Measurements from ENCODE around the gene RAB9B. TPM values are rescaled to one million over a fixed set of nuclear protein-coding genes. Genes with fewer than 3 reads are reported as not detected.

Gene RAB9B
- total RNA-seq, 2 experiments from 2014 or later: 0.33 to 0.37 TPM

- H3K9me3 Mint-ChIP-seq: no peaks in the 10 kb centered on the region
- no peaks in the 10 kb centered on the region for H3K4me1 Mint-ChIP-seq
- H3K27ac Mint-ChIP-seq: no peak overlapping the region
- H3K4me3 Mint-ChIP-seq: no peak overlapping the region
- no peaks in the 10 kb centered on the region for H3K36me3 Mint-ChIP-seq
- POLR2A ChIA-PET: no interaction called here
- H3K27me3 Mint-ChIP-seq: no peaks in the 10 kb centered on the region
- DNase-seq: no peak
- no peak for ATAC-seq (ENCODE audit: low read depth)
Measured at GRCh38 chrX:103793545-103793940, 38.5 kb downstream of the RAB9B start.

- H3K27me3 Mint-ChIP-seq: no peaks in the 10 kb centered on the region
- H3K36me3 Mint-ChIP-seq: no peaks in the 10 kb centered on the region
- H3K4me1 Mint-ChIP-seq: no peaks in the 10 kb centered on the region
- no peak for ATAC-seq (ENCODE audit: low read depth)
- POLR2A ChIA-PET: no interaction called here
- DNase-seq: no peak
- no peak overlapping the region for H3K4me3 Mint-ChIP-seq
- H3K9me3 Mint-ChIP-seq: no peaks in the 10 kb centered on the region
- H3K27ac Mint-ChIP-seq: no peak overlapping the region
Measured at GRCh38 chrX:103792916-103793544, 39.0 kb downstream of the RAB9B start.

DNA sequence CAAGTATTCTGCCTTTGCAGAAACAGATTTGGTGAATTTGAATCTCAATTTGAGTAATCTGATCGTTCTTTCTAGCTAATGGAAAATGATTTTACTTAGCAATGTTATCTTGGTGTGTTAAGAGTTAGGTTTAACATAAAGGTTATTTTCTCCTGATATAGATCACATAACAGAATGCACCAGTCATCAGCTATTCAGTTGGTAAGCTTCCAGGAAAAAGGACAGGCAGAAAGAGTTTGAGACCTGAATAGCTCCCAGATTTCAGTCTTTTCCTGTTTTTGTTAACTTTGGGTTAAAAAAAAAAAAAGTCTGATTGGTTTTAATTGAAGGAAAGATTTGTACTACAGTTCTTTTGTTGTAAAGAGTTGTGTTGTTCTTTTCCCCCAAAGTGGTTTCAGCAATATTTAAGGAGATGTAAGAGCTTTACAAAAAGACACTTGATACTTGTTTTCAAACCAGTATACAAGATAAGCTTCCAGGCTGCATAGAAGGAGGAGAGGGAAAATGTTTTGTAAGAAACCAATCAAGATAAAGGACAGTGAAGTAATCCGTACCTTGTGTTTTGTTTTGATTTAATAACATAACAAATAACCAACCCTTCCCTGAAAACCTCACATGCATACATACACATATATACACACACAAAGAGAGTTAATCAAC is 40.1 kb downstream of the RAB9B start:
- Mint-ChIP-seq H3K9me3 (no peaks in the 10 kb centered on the region), H3K27me3 (no peaks in the 10 kb centered on the region), H3K27ac (no peak overlapping the region), H3K4me3 (no peak overlapping the region), H3K36me3 (no peaks in the 10 kb centered on the region), H3K4me1 (no peaks in the 10 kb centered on the region)
- ATAC-seq (ENCODE audit: low read depth) (no peak), DNase-seq (no peak)
- POLR2A ChIA-PET: no interaction called here

- no peak overlapping the region for H3K4me3 Mint-ChIP-seq
- no peaks in the 10 kb centered on the region for H3K9me3 Mint-ChIP-seq
- ATAC-seq (ENCODE audit: low read depth) (no peak), DNase-seq (no peak)
- H3K27me3 Mint-ChIP-seq: no peaks in the 10 kb centered on the region
- H3K27ac Mint-ChIP-seq: no peak overlapping the region
- POLR2A ChIA-PET: no interaction called here
- no peaks in the 10 kb centered on the region for H3K4me1 Mint-ChIP-seq
- no peaks in the 10 kb centered on the region for H3K36me3 Mint-ChIP-seq
Measured at GRCh38 chrX:103791228-103791627, 40.8 kb downstream of the RAB9B start.

- H3K27ac Mint-ChIP-seq: no peak overlapping the region
- ATAC-seq (ENCODE audit: low read depth) (no peak), DNase-seq (no peak)
- no peaks in the 10 kb centered on the region for H3K4me1 Mint-ChIP-seq
- no peak overlapping the region for H3K4me3 Mint-ChIP-seq
- no peaks in the 10 kb centered on the region for H3K27me3 Mint-ChIP-seq
- no peaks in the 10 kb centered on the region for H3K9me3 Mint-ChIP-seq
- POLR2A ChIA-PET: no interaction called here
- H3K36me3 Mint-ChIP-seq: no peaks in the 10 kb centered on the region
Measured at GRCh38 chrX:103789004-103789403, 43.1 kb downstream of the RAB9B start.

GRCh38 chrX:103783971-103784370 is 48.1 kb downstream of the RAB9B start:
- H3K27ac Mint-ChIP-seq: no peak overlapping the region

DNA sequence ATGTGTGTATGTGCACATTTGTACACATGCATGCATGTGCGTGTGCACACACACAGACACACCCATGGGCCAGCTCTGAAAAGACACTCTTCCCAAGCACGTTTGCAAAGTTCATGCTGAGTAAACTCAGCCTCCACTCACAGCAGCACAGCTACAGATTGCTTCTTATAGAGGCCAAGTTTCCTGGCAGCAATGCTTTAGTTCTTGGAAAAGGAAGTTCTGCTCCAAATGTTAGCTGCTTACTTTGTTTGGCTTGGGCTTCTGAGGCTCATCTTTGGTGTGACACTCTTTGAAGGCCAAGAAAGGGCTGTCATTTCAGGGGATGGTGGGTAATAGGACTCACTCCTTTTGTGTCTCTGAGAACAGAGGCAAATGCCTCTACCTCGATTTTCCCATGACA is 48.9 kb downstream of the RAB9B start:
- no peak for DNase-seq
- no peak for ATAC-seq (ENCODE audit: low read depth)
- Mint-ChIP-seq H3K27me3 (peaks cover 3% of the 10 kb centered on the region), H3K4me3 (no peak overlapping the region), H3K36me3 (no peaks in the 10 kb centered on the region), H3K4me1 (peaks cover 5% of the 10 kb centered on the region), H3K9me3 (no peaks in the 10 kb centered on the region), H3K27ac (no peak overlapping the region)
- POLR2A ChIA-PET: no interaction called here

More at GRCh38 chrX:103783971-103784370, 48.1 kb downstream of the RAB9B start:
- Mint-ChIP-seq H3K36me3 (no peaks in the 10 kb centered on the region), H3K4me1 (peaks cover 5% of the 10 kb centered on the region), H3K4me3 (no peak overlapping the region), H3K9me3 (no peaks in the 10 kb centered on the region), H3K27me3 (no peaks in the 10 kb centered on the region)
- no peak for ATAC-seq (ENCODE audit: low read depth)
- no peak for DNase-seq
- POLR2A ChIA-PET: no interaction called here

DNA sequence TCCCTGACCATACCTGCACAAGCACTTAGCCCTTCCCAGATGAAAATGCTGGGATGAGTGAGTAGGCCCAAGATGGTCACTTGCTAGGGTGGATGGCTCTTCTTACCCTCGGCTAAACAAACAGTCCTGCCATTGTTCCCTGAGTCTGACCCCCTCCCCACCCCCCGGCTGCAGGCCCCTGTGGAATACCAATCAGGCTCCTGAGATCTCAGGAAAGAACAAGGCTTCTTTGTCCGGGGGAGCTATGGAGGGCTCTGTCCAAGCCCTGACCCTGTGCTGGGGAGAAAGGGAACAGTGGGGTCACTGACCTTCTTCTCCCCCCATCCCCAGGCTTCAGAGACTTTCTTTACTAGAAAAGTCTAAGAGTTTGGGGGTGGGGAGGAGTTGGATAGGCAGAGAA is 49.4 kb downstream of the RAB9B start:
- peaks cover 5% of the 10 kb centered on the region for H3K4me1 Mint-ChIP-seq
- POLR2A ChIA-PET: no interaction called here
- peaks cover 3% of the 10 kb centered on the region for H3K27me3 Mint-ChIP-seq
- no peaks in the 10 kb centered on the region for H3K36me3 Mint-ChIP-seq
- ATAC-seq (ENCODE audit: low read depth) (no peak), DNase-seq (no peak)
- H3K4me3 Mint-ChIP-seq: no peak overlapping the region
- H3K27ac Mint-ChIP-seq: no peak overlapping the region
- no peaks in the 10 kb centered on the region for H3K9me3 Mint-ChIP-seq

DNA sequence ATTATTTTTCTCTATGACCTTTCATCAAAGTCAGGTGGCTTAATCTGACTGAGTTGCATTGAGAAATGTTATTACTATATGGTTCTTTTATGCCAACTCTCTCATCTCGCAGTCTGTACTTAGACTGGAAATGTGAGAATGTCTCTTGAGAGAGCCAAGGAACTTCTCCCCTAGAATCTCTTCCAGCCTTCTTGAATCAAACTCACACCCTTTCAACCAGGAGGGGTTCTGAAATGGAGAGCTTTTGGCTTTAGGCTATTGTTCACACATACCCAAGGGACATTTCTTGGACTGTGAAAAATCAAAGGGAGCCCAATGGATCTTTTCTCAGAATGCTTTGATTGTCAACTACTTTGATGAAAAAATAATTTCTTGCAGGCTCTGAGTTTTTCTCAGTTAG is 50.4 kb downstream of the RAB9B start:
- POLR2A ChIA-PET: no interaction called here

DNA sequence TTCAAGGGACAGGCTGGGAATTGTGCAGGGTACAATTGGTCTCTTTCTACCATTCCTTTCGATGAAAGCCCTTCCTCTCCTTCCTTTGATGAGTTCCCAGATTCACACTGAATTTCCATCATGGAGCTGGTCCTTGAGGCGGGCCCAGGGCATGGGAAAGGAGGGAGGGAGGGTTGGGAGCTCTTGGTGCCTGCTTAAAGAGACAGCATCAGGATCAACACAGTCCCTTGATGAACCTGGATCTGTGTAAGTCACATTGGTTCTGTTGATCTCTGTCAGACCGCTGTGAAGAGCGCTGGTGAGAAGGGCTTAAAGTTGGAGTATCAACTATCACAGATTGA is 51.0 kb downstream of the RAB9B start:
- Mint-ChIP-seq H3K27me3 (peaks cover 6% of the 10 kb centered on the region), H3K27ac (no peak overlapping the region), H3K9me3 (no peaks in the 10 kb centered on the region), H3K4me1 (peaks cover 5% of the 10 kb centered on the region), H3K4me3 (no peak overlapping the region), H3K36me3 (no peaks in the 10 kb centered on the region)
- DNase-seq (no peak), ATAC-seq (ENCODE audit: low read depth) (no peak)
- POLR2A ChIA-PET: no interaction called here

More for the DNA sequence above, 50.4 kb downstream of the RAB9B start:
- Mint-ChIP-seq H3K4me3 (no peak overlapping the region), H3K36me3 (no peaks in the 10 kb centered on the region), H3K27ac (no peak overlapping the region), H3K27me3 (peaks cover 6% of the 10 kb centered on the region), H3K4me1 (peaks cover 5% of the 10 kb centered on the region), H3K9me3 (no peaks in the 10 kb centered on the region)
- DNase-seq: no peak
- no peak for ATAC-seq (ENCODE audit: low read depth)

DNA sequence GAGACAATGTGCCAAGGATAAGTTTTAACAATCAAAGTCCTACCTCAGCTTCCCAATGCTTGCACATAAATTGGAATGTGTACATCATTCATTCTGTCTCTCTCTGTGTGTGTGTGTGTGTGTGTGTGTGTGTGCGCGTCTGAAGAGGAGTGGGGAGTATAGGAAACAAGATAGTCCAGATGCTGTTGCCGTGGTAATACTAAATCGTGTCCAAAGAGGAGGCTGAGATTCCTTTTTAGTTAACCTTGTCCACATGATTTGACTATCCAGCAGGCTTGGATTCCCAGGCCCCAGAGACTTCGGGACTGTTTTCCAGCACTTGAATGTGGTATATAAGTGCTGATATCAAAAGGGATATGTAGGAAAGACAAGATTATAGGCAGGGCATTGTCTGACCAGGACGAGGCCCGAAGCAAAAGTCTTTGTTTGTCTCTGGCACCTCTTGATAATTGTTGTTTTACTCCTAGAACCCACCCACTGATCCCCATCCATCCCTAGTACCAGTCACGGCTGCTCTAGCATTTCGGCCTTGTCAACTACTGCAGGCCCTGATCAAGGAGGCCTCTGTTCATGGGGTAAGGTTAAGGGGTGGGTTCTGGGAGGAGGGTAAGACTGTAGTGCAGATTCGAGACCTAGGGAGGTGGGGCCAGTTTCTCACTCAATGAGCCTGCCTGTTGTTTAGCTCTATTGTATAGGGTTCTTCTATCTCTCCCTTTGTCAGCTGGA is 51.6 kb downstream of the RAB9B start:
- H3K36me3 Mint-ChIP-seq: no peaks in the 10 kb centered on the region
- H3K27me3 Mint-ChIP-seq: peaks cover 6% of the 10 kb centered on the region
- H3K4me3 Mint-ChIP-seq: no peak overlapping the region
- H3K9me3 Mint-ChIP-seq: no peaks in the 10 kb centered on the region
- H3K4me1 Mint-ChIP-seq: peaks cover 5% of the 10 kb centered on the region
- H3K27ac Mint-ChIP-seq: no peak overlapping the region
- ATAC-seq (ENCODE audit: low read depth) (no peak), DNase-seq (no peak)
- POLR2A ChIA-PET: no interaction called here

DNA sequence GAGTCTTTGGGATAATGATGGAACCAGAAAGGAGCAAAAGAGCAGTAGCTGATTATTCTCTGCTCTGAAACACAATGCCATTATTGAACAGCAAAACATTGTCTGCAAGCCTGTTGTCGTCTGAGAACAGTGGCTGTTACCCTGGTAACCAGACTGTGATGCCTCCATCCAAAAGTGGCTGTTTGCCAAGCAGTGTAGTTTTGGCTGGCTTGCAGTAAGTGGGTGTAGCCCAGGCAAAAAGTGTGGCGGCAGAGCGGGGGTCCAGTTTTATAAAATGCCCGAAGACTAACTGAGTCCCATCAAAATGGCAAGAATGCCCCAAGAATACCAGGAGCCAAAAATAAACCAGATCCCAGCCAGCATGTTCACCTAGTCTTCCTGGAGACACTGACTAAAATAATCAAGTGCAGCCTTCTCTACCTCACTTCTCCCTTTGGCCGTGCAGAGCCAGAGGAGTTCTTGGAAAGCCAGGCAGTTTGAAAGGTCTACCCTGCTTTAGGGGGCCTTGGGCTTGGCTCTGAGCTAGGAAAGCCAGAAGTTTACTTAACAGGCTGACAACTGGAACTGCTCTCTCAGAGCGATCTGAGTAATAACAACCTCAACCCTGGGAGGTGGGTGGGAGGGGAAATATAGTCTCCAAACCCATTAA is 52.8 kb downstream of the RAB9B start:
- POLR2A ChIA-PET: no interaction called here
- Mint-ChIP-seq H3K27me3 (peaks cover 9% of the 10 kb centered on the region), H3K27ac (no peak overlapping the region), H3K4me3 (no peak overlapping the region), H3K9me3 (no peaks in the 10 kb centered on the region), H3K4me1 (peaks cover 5% of the 10 kb centered on the region), H3K36me3 (no peaks in the 10 kb centered on the region)
- no peak for DNase-seq
- ATAC-seq (ENCODE audit: low read depth): no peak

- H3K27me3 Mint-ChIP-seq: peaks cover 9% of the 10 kb centered on the region
- no peaks in the 10 kb centered on the region for H3K4me1 Mint-ChIP-seq
- POLR2A ChIA-PET: no interaction called here
- no peak within 1 kb of the TSS for H3K27ac Mint-ChIP-seq
- no peak within 1 kb of the TSS for H3K4me3 Mint-ChIP-seq
- no peaks in the 10 kb centered on the region for H3K9me3 Mint-ChIP-seq
- H3K36me3 Mint-ChIP-seq: no peaks in the 10 kb centered on the region
- DNase-seq (no peak), ATAC-seq (ENCODE audit: low read depth) (no peak)
Measured at GRCh38 chrX:103776546-103776945, 55.5 kb downstream of the RAB9B start, which contains the start of gene PLP1. TSS of gene PLP1 (plus strand) at chrX:103776840. CDS start at chrX:103776996, 156 bp downstream.
